Natural killer cell treated with Interleukin-12 subunit alpha and Interleukin-12 subunit beta and Interleukin-15 and Interleukin-18, amount 100 ng/mL, for 72 hours (primary cell): Measurements from ENCODE around the gene GPR75. TPM values are rescaled to one million over a fixed set of nuclear protein-coding genes. Genes with fewer than 3 reads are reported as not detected.
A peak's percentile ranks its signal among the peaks of the same experiment; 100 is the strongest.

Experiments used
- ATAC-seq, 2 donors: fragments of 150-1000 bp; cut with Tn5 transposase in 1 of 2; sonication (Bioruptor Pico), chemical (Tn5 transposase) in 1 of 2; 2 replicates each; pipeline ENCODE4 v1.10.0; 2021
- DNase-seq: peaks from one replicate; pipeline ENCODE4 v3.0.0; 2022; ENCODE audit warnings: low spot score
- H3K27ac Mint-ChIP-seq, 2 donors: 1 replicate in 1 of 2; 2 replicates in 1 of 2; pipeline ENCODE4 v1.8.0; 2022; ENCODE audit warnings: mixed read lengths in 2 of 2, mild to moderate bottlenecking in 1 of 2, moderate library complexity in 1 of 2
- H3K27me3 Mint-ChIP-seq, 2 donors: 1 replicate in 1 of 2; 2 replicates in 1 of 2; pipeline ENCODE4 v1.8.0; 2022; ENCODE audit warnings: mixed read lengths in 2 of 2
- H3K36me3 Mint-ChIP-seq: one replicate; pipeline ENCODE4 v1.8.0; 2022; ENCODE audit warnings: mixed read lengths
- H3K4me1 Mint-ChIP-seq, 2 donors: 1 replicate in 1 of 2; 2 replicates in 1 of 2; pipeline ENCODE4 v1.8.0; 2022; ENCODE audit warnings: low read depth in 2 of 2, mixed read lengths in 2 of 2, mild to moderate bottlenecking in 1 of 2
- H3K4me3 Mint-ChIP-seq: one replicate; pipeline ENCODE4 v1.8.0; 2022; ENCODE audit warnings: mixed read lengths
- H3K9me3 Mint-ChIP-seq: 2 replicates; pipeline ENCODE4 v1.8.0; 2022; ENCODE audit warnings: mixed read lengths
- total RNA-seq, 2 donors: library from RNA; stranded (reverse); gene quantifications; one replicate each; pipeline ENCODE4 v1.2.3, GENCODE V29; 2022

GPR75 gene
- total RNA-seq, result 10 to 100 TPM in 1 of 2 donors, 1 to 10 TPM in 1; 3.9 to 13.2 TPM

GRCh38 chr2:53859206-53860181 lies at the start of gene GPR75:
Gene GPR75 (minus strand): TSS chr2:53859967. CDS start chr2:53854756, 5,211 bp downstream.
- Mint-ChIP-seq H3K4me1 (no peaks in the 10 kb centered on the region), H3K4me3 (no peak within 1 kb of the TSS), H3K27ac (no peak within 1 kb of the TSS), H3K27me3 (no peaks in the 10 kb centered on the region), H3K9me3 (no peaks in the 10 kb centered on the region), H3K36me3 (peaks cover 5% of the 10 kb centered on the region)
- ATAC-seq, result peak; percentile 28 to 36
- DNase-seq, result no peak

- Mint-ChIP-seq H3K9me3 (no peaks in the 10 kb centered on the region), H3K36me3 (peaks cover 24% of the 10 kb centered on the region), H3K27ac (no peak overlapping the region)
These were observed 47.8 kb upstream of the GPR75 start for GRCh38 chr2:53907582-53907981.

GRCh38 chr2:53905396-53905795 lies 45.6 kb upstream of the GPR75 start:
- Mint-ChIP-seq H3K9me3 (no peaks in the 10 kb centered on the region), H3K4me3 (no peak overlapping the region), H3K27ac (no peak overlapping the region), H3K27me3 (no peaks in the 10 kb centered on the region), H3K36me3 (peaks cover 28% of the 10 kb centered on the region), H3K4me1 (peaks cover 0 to 3% of the 10 kb centered on the region in 2 donors)
- ATAC-seq, result no peak
- DNase-seq, result no peak

More at GRCh38 chr2:53907582-53907981, 47.8 kb upstream of the GPR75 start:
- ATAC-seq (no peak), DNase-seq (no peak)
- Mint-ChIP-seq H3K4me1 (peaks cover 3 to 4% of the 10 kb centered on the region in 2 donors), H3K27me3 (no peaks in the 10 kb centered on the region), H3K4me3 (no peak overlapping the region)

GRCh38 chr2:53903011-53903410 lies 43.2 kb upstream of the GPR75 start:
- ATAC-seq (no peak), DNase-seq (no peak)
- Mint-ChIP-seq H3K36me3 (peaks cover 35% of the 10 kb centered on the region), H3K4me3 (no peak overlapping the region), H3K4me1 (peaks cover 0 to 3% of the 10 kb centered on the region in 2 donors), H3K27ac (peak overlapping the region in 1 of 2 donors; percentile 0), H3K9me3 (no peaks in the 10 kb centered on the region), H3K27me3 (no peaks in the 10 kb centered on the region)

DNA sequence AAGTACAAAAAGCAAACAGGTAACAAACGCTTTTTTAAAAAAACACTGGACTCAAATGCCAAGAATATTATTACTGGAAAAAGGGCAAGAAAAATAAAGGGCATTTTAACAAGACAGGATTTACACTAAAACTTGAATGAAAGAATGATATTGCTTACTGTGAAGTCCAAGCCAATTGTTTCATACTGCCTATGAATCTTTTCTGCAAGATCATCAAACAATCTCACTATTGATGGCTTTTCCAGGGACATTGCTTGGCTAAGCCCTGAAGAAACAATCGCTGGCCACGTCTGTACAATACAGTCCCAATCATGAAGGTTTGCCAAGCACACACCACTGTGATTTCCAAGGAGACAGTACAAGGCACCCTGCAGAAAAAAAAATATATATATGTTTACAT lies 41.4 kb upstream of the GPR75 start:
- Mint-ChIP-seq H3K9me3 (no peaks in the 10 kb centered on the region), H3K4me1 (peaks cover 0 to 3% of the 10 kb centered on the region in 2 donors), H3K27ac (no peak overlapping the region), H3K27me3 (no peaks in the 10 kb centered on the region), H3K36me3 (peaks cover 23% of the 10 kb centered on the region), H3K4me3 (no peak overlapping the region)
- DNase-seq (no peak), ATAC-seq (no peak)

DNA sequence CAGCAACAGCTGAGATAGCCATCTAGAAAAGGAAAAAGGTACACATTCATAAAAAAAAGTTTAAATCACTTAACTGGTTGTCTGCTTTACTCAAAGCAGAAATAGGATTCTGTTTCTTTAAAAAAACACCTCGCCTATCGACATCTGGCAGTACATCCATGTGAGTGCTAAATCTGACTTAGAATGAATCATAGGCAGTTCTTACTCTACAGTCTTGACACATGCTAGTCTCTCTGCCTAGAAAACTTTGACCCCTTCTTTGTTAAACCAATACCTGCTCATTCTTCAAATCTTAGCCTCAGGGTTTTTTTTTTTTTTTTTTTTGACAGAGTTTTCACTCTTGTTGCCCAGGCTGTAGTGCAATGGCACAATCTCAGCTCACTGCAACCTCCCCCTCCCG lies 37.1 kb upstream of the GPR75 start:
- no peak for DNase-seq
- H3K4me3 Mint-ChIP-seq, result no peak overlapping the region
- H3K36me3 Mint-ChIP-seq, result peaks cover 27% of the 10 kb centered on the region
- no peak for ATAC-seq
- H3K4me1 Mint-ChIP-seq, result no peaks in the 10 kb centered on the region
- no peak overlapping the region for H3K27ac Mint-ChIP-seq
- H3K27me3 Mint-ChIP-seq, result no peaks in the 10 kb centered on the region
- H3K9me3 Mint-ChIP-seq, result no peaks in the 10 kb centered on the region

GRCh38 chr2:53886406-53887280 lies 26.9 kb upstream of the GPR75 start:
- peaks cover 44% of the 10 kb centered on the region for H3K36me3 Mint-ChIP-seq
- DNase-seq (no peak), ATAC-seq (no peak)
- H3K27me3 Mint-ChIP-seq, result no peaks in the 10 kb centered on the region
- H3K9me3 Mint-ChIP-seq, result no peaks in the 10 kb centered on the region
- H3K4me3 Mint-ChIP-seq, result no peak overlapping the region
- H3K27ac Mint-ChIP-seq, result peak overlapping the region in 1 of 2 donors; percentile 22
- peaks cover 4 to 14% of the 10 kb centered on the region in 2 donors for H3K4me1 Mint-ChIP-seq

GRCh38 chr2:53884883-53885282 lies 25.1 kb upstream of the GPR75 start:
- no peak overlapping the region for H3K4me3 Mint-ChIP-seq
- no peak overlapping the region for H3K27ac Mint-ChIP-seq
- no peaks in the 10 kb centered on the region for H3K9me3 Mint-ChIP-seq
- ATAC-seq (no peak), DNase-seq (no peak)
- H3K27me3 Mint-ChIP-seq, result no peaks in the 10 kb centered on the region
- peaks cover 4 to 14% of the 10 kb centered on the region in 2 donors for H3K4me1 Mint-ChIP-seq
- peaks cover 46% of the 10 kb centered on the region for H3K36me3 Mint-ChIP-seq

DNA sequence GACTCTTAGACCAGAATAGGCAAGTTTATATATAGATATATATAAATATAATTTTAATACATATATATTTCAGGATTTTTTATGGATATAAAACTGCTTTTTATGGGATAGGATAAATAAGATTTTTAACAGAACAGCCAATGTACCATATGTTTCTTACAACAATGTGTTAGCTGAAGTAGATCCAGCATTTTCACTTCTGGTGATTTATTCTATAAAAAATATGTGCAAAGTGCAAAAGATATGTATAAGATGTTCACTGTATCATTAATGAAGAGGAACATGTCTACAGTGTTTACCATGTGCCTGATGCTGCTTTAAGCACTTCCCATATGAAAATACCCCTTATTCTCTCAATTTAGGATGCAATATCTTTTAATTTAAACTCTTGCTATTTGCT lies 22.2 kb upstream of the GPR75 start:
- DNase-seq (no peak), ATAC-seq (no peak)
- H3K27me3 Mint-ChIP-seq, result no peaks in the 10 kb centered on the region
- H3K4me1 Mint-ChIP-seq, result peaks cover 4 to 5% of the 10 kb centered on the region in 2 donors
- H3K9me3 Mint-ChIP-seq, result no peaks in the 10 kb centered on the region
- H3K36me3 Mint-ChIP-seq, result peaks cover 45% of the 10 kb centered on the region
- no peak overlapping the region for H3K27ac Mint-ChIP-seq
- no peak overlapping the region for H3K4me3 Mint-ChIP-seq

DNA sequence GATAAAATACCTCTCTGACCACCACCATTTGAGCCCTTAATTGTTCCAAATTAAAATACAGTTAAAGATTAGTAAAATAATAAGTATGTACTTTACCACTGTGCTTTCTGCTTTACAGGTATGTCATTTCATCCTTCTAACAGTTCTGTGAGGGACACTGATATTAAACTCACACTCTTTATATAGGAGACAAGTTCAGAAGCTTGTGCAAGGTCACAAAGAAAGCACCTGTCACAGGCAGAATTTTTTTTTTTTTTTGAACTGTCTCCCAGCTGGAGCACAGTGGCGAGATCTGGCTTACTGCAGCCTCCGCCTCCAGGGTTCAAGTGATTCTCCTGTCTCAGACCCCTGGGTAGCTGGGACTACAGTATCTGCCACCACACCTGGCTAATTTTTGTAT lies 21.6 kb upstream of the GPR75 start:
- no peak overlapping the region for H3K27ac Mint-ChIP-seq
- H3K9me3 Mint-ChIP-seq, result no peaks in the 10 kb centered on the region
- H3K36me3 Mint-ChIP-seq, result peaks cover 39% of the 10 kb centered on the region
- no peaks in the 10 kb centered on the region for H3K4me1 Mint-ChIP-seq
- ATAC-seq (no peak), DNase-seq (no peak)
- no peak overlapping the region for H3K4me3 Mint-ChIP-seq
- H3K27me3 Mint-ChIP-seq, result no peaks in the 10 kb centered on the region

- Mint-ChIP-seq H3K27ac (no peak overlapping the region), H3K4me3 (no peak overlapping the region), H3K27me3 (no peaks in the 10 kb centered on the region), H3K36me3 (peaks cover 40% of the 10 kb centered on the region), H3K4me1 (no peaks in the 10 kb centered on the region), H3K9me3 (no peaks in the 10 kb centered on the region)
- no peak for DNase-seq
- no peak for ATAC-seq
These were observed 21.0 kb upstream of the GPR75 start for GRCh38 chr2:53880756-53881155.

- Mint-ChIP-seq H3K36me3 (peaks cover 18% of the 10 kb centered on the region), H3K4me1 (no peaks in the 10 kb centered on the region), H3K27me3 (no peaks in the 10 kb centered on the region)
These were observed 17.8 kb upstream of the GPR75 start for GRCh38 chr2:53877556-53877955.

GRCh38 chr2:53877112-53877511 lies 17.3 kb upstream of the GPR75 start:
- ATAC-seq (no peak), DNase-seq (no peak)
- H3K4me1 Mint-ChIP-seq, result no peaks in the 10 kb centered on the region
- no peak overlapping the region for H3K27ac Mint-ChIP-seq
- H3K9me3 Mint-ChIP-seq, result no peaks in the 10 kb centered on the region
- peaks cover 18% of the 10 kb centered on the region for H3K36me3 Mint-ChIP-seq
- H3K4me3 Mint-ChIP-seq, result no peak overlapping the region
- H3K27me3 Mint-ChIP-seq, result no peaks in the 10 kb centered on the region

More at GRCh38 chr2:53877556-53877955, 17.8 kb upstream of the GPR75 start:
- ATAC-seq (no peak), DNase-seq (no peak)
- no peak overlapping the region for H3K4me3 Mint-ChIP-seq
- no peaks in the 10 kb centered on the region for H3K9me3 Mint-ChIP-seq
- no peak overlapping the region for H3K27ac Mint-ChIP-seq
